GM18505 (cell line): ENCODE measurements around the gene MTFP1.
"Not testable (repeated sequence)": the region's sequence is repeated elsewhere in the genome, so short reads cannot be mapped to it uniquely, and the experiment has no call there.

Experiments
- ATAC-seq: cut with Tn5 transposase; IDR thresholded peaks from one replicate; pipeline ENCODE4 v1.9.1; 2021; ENCODE audit not compliant: unreplicated experiment
- POLR2A ChIP-seq: IDR thresholded peaks from 4 replicates; pipeline ENCODE4 v1.6.1; 2011; ENCODE audit warnings: borderline replicate concordance; ENCODE audit not compliant: insufficient read depth, insufficient read length; ENCODE audit errors: extremely low read depth

The MTFP1 gene

DNA sequence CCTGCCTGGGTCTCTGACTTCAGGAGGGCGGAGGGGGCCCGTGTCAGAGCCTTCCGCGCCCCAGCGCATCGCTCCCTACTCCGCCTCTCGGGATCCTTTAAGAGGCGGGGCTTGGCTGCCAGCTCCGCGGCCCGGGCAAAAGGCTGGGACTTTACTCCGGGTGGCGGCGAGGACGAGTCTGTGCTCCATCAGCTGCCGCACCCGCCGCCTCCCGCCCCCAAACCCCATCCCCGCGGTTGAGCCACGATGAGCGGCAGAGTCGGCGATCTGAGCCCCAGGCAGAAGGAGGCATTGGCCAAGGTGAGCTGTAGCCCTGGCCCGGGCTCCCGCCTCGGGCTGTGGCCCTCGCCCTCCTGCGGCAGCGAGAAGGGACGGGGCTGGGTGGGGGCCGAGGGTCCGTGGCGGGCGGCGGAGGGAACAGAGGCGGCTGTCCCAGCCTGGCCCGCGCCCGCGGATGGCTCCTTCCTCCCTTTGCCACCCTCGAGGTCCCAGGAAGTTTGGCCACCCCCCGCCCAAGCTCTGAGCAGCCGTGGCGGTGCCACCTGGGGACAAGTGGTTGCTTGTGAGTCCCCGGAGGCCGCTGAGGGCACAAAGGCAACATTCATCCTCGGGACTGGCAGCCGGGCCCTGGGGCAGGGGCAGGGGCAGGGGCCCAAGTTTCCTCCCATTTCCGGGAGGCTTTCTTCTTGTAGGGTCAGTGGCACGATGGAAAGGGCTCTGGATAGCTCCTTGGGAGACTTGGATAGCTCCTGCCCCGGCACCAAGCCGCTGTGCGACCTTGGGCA, 28.5 kb upstream of the MTFP1 start, which contains the start of gene SEC14L2:
TSS of gene SEC14L2 (plus strand) at position 148 of the 785 bp plus-strand sequence. CDS start at position 247, 99 bp downstream.
- no peak for TF ChIP-seq POLR2A
- ATAC-seq = no peak

- no peak for ATAC-seq
- TF ChIP-seq POLR2A = no peak
These were observed 27.6 kb upstream of the MTFP1 start for GRCh38 chr22:30397656-30398635.

GRCh38 chr22:30398685-30399680, 26.6 kb upstream of the MTFP1 start:
- ATAC-seq = no peak
- TF ChIP-seq POLR2A = no peak

DNA sequence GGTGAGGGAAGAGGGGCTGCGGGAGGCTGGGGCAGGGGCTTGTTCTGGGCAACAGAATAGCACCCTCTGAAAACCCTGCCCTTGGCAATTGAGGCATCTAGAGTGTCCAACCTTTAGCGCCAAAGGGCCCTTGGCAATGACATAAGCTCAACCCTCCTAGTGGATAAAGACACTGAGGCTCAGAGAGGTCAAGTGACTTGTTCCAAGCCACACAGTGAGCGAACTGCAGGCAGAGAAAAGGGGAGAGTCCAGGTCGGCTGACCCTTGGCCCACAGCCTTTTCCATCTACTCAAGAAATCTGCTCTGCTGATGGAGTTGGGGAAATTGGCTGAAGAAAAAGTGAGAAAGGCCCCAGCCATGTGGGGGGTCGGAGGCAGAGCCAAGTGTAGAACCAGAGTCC, 25.9 kb upstream of the MTFP1 start:
- no peak for TF ChIP-seq POLR2A

DNA sequence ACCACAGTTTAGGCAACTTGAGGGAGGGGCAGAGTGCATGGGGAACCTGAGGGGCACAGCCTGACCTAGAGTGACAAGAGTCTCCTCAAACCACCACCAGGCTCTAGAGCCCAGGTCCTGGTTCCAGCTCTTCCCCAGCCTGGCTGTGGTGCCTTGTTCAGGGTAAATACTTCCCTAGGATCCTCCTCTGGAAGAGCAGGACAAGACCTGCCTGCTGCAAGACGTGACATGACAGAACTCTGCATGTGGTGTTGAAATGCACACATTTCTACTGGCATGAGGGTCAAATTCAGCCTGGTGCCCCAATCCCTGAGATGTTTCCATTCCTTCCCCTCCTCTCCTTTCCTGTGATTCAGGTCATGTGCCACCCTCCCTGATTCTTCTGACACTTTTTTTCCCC, 25.4 kb upstream of the MTFP1 start:
- no peak for ATAC-seq
- no peak for TF ChIP-seq POLR2A

More for the DNA sequence above, 25.9 kb upstream of the MTFP1 start:
- ATAC-seq = no peak

- not testable (repeated sequence) for ATAC-seq
These were observed 24.5 kb upstream of the MTFP1 start for GRCh38 chr22:30401024-30401423.

- ATAC-seq = no peak
- TF ChIP-seq POLR2A = no peak
These were observed 23.4 kb upstream of the MTFP1 start for GRCh38 chr22:30402028-30402765.

DNA sequence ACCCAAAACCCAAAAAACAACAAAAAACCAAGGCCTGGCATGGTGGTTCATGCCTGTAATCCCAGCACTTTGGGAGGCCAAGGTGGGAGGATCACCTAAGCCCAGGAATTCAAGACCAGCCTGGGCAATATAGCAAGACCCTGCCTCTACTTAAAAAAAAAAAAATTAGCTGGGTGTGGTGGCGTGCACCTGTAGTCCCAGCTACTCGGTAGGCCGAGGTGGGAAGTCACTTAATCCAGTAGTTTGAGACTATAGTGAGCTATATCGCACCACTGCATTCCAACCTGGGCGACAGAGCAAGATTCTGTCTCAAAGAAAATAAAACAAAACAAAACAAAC, 22.8 kb upstream of the MTFP1 start:
- ATAC-seq = not testable (repeated sequence)

- no peak for TF ChIP-seq POLR2A
- ATAC-seq = no peak
These were observed 21.3 kb upstream of the MTFP1 start for GRCh38 chr22:30404307-30404706.

- ATAC-seq = no peak
- no peak for TF ChIP-seq POLR2A
These were observed 19.8 kb upstream of the MTFP1 start for GRCh38 chr22:30405731-30406130.

DNA sequence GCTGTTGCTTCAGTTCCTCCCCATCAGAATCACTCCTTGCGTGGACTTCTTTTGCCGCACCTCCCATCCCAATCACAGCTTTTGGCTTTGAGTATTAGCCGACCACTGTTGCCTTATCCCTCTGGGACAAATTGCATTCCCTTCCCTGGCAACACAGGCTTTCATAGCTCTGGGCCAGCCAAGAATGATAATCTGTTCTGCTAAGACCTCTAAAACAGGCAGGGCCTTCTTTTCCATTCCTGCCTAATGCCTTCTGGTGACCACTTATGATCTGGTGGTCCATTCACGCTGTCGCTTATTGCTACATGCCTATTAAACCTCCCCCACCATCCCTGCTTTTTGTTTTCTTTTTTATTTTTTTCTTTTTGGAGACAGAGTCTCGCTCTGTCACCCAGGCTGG, 19.2 kb upstream of the MTFP1 start:
- no peak for TF ChIP-seq POLR2A
- ATAC-seq = no peak

DNA sequence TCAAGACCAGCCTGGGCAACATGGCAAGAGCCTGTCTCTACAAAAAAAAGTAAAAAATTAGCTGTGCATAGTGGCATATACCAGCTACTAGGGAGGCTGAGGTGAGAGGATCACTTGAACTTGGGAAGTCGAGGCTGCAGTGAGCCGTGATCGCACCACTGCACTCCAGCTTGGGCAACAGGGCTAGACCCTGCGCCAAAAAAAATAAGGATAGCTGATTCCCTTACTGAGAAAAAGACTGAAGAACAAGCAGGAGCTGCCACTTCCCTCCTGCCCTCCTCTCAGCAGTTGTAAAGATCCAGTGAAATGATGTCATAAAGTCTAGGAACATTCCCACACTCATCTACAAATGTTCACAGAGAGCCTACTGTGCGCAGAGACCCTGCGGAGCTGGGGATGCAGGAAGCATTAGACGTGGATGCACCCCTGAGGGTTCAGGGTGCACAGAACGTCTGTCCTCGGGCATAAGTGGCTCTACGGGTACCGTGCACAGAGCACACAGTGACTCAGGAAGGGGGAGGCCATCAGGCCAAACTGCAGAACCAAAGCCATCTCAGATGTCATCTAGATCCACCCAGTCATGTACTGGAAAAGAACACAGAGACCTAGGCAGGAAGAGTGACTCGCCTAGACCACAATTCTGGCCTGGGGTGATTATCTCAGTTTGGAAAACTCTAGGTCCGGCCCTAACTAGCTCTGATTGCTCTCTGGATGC, 17.0 kb upstream of the MTFP1 start:
- no peak for ATAC-seq
- no peak for TF ChIP-seq POLR2A
